Measurements from ENCODE around the gene ACACA.
A peak's percentile ranks its signal among the peaks of the same experiment; 100 is the strongest.
"Not testable (repeated sequence)": the region's sequence is repeated elsewhere in the genome, so short reads cannot be mapped to it uniquely, and the experiment has no call there.

The ACACA gene

DNA sequence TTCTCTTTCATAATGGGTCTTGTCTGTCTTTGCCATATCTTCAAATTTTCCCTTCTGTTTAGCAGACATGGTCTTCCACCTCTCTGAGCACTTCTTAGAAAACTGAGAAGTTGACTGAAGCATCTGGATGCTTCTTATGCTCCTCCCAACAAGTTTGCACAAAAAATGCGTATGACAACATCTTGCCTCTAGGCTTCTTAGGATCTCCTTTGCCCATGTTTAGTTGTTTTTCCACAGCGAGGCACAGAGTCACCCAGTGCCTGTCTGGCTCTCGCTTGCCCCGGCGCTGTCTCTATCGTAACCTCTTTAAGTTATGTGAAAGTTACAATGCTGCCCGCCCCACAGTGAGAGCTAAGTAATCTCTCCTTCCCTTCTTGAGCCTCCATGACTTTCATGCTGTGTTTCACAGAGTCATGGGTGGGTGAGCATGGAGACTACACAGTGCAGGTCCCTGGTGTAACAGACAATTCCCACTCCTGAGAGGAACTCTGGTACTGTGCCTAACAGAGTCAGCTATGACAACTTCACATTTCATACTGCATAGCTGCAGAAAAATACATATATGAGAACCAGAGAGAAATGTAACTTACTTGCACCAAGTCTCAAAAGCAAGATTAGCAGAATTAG, 262.4 kb downstream of the ACACA start:
- no peak for TF ChIP-seq KLF16 (tag by site-specific recombination; IDR thresholded peaks at IDR 0.05)
- TF ChIP-seq ZNF157 (tag by site-specific recombination; IDR thresholded peaks at IDR 0.05) = no peak
- TF ChIP-seq GLI4 (tag by site-specific recombination; IDR thresholded peaks at IDR 0.05) = no peak
- TF ChIP-seq ZNF654 (tag by site-specific recombination; IDR thresholded peaks at IDR 0.05; ENCODE audit: low read depth) = no peak
- TF ChIP-seq ZNF558 (tag by site-specific recombination; IDR thresholded peaks at IDR 0.05) = no peak
- no peak for TF ChIP-seq ZNF837 (tag by site-specific recombination; IDR thresholded peaks at IDR 0.05)
- POLR2A ChIA-PET = no interaction called here
- CTCF ChIA-PET = interaction anchor here (1.0 to 1.5 kb wide), 2 partner anchors 10 to 516 kb away, joined by 4 read pairs; no protein-coding TSS in a partner anchor
- H3K36me3 ChIP-seq (ENCODE audit: control insufficient read depth in 2 of 2, insufficient read depth in 1 of 2, low read length in 2 of 2) = peaks cover 0 to 15% of the 10 kb centered on the region in 2 experiments; a peak in 2 of 3 replicates
- H3K4me3 ChIP-seq (ENCODE audit: low read depth, low read length) = no peak overlapping the region
- peaks cover 7% of the 10 kb centered on the region for H3K4me1 ChIP-seq (ENCODE audit: control insufficient read depth, insufficient read depth, low read length)
- H3K27ac ChIP-seq (ENCODE audit: extremely low read depth, low read depth, low read length) = no peak overlapping the region
- no peaks in the 10 kb centered on the region for H3K9me3 ChIP-seq (ENCODE audit: control insufficient read depth, insufficient read depth, low read depth, low read length)

DNA sequence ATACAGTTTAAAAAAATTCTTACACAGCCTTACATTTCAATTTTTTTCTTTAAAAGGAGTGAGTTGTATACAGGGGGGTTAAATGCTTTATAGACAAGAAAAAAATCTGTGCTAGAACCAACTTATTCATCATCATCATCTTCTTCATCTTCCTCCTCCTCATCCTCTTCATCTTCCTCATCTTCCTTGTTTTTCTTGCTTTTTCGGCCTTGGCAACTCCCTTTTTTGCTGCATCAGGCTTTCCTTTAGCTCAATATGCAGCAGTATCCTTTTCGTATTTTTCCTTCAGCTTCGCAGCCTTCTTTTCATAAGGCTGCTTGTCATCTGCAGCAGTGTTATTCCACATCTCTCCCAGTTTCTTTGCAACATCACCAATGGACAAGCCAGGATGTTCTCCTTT, 263.1 kb downstream of the ACACA start:
- H3K4me3 ChIP-seq (ENCODE audit: low read depth, low read length); H3K9me3 ChIP-seq (ENCODE audit: control insufficient read depth, insufficient read depth, low read depth, low read length); CTCF ChIA-PET; H3K4me1 ChIP-seq (ENCODE audit: control insufficient read depth, insufficient read depth, low read length); H3K27ac ChIP-seq (ENCODE audit: extremely low read depth, low read depth, low read length): not testable (repeated sequence)
- peaks cover 0 to 14% of the 10 kb centered on the region in 2 experiments; a peak in 2 of 3 replicates for H3K36me3 ChIP-seq (ENCODE audit: control insufficient read depth in 2 of 2, insufficient read depth in 1 of 2, low read length in 2 of 2)
- TF ChIP-seq, protein P1, sequence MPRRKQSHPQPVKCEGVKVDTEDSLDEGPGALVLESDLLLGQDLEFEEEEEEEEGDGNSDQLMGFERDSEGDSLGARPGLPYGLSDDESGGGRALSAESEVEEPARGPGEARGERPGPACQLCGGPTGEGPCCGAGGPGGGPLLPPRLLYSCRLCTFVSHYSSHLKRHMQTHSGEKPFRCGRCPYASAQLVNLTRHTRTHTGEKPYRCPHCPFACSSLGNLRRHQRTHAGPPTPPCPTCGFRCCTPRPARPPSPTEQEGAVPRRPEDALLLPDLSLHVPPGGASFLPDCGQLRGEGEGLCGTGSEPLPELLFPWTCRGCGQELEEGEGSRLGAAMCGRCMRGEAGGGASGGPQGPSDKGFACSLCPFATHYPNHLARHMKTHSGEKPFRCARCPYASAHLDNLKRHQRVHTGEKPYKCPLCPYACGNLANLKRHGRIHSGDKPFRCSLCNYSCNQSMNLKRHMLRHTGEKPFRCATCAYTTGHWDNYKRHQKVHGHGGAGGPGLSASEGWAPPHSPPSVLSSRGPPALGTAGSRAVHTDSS (tag by site-specific recombination; IDR thresholded peaks at IDR 0.05) = peak; percentile 99
- POLR2A ChIA-PET = interaction anchor here (0.7 kb wide), 1 partner anchor 9 kb away, joined by 3 read pairs; no protein-coding TSS in a partner anchor

DNA sequence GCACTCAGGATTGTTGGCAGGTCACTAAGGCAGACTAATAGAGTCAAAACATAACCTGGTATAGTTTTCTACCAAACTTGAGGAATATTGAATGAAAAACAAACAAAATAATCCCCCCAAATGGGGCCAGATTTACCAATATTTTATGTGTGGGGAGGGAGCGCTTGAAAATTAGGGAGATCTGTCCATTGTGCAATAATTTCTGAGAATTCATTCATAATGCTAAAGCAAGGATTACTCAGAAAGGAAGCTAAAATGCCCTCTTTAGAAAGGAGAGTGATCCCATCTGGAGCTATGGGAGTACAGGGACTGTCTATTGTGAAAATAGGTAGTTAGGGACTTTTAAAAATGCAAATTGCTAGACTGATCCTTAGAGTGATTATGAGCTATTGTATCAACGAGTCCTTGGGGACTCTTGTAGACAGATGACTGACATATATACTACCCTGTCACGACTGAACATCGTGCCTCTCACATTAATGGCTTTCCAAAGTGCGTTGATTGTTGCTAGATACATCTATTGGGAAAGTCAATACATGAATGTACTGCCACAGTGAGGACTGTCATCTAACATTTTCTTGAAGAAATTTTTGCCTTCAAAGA, 264.2 kb downstream of the ACACA start:
- H3K36me3 ChIP-seq (ENCODE audit: control insufficient read depth in 2 of 2, insufficient read depth in 1 of 2, low read length in 2 of 2) = peaks cover 0 to 14% of the 10 kb centered on the region in 2 experiments; a peak in 2 of 3 replicates
- no peak overlapping the region for H3K4me3 ChIP-seq (ENCODE audit: low read depth, low read length)
- H3K27ac ChIP-seq (ENCODE audit: extremely low read depth, low read depth, low read length) = no peak overlapping the region
- CTCF ChIA-PET = interaction anchor here (0.5 to 0.8 kb wide), 4 partner anchors 83 to 539 kb away, joined by 3 to 6 read pairs (median 5); no protein-coding TSS in a partner anchor
- no peaks in the 10 kb centered on the region for H3K9me3 ChIP-seq (ENCODE audit: control insufficient read depth, insufficient read depth, low read depth, low read length)
- POLR2A ChIA-PET = no interaction called here
- peaks cover 3% of the 10 kb centered on the region for H3K4me1 ChIP-seq (ENCODE audit: control insufficient read depth, insufficient read depth, low read length)
- TF ChIP-seq ZIC2 (tag by site-specific recombination; IDR thresholded peaks at IDR 0.05) (no peak), EGR2 (tag by site-specific recombination; IDR thresholded peaks at IDR 0.05; ENCODE audit: low read depth) (no peak), ZNF138 (tag by site-specific recombination; IDR thresholded peaks at IDR 0.05; ENCODE audit: borderline replicate concordance) (no peak), ZNF169 (tag by site-specific recombination; IDR thresholded peaks at IDR 0.05) (no peak), ZNF416 (tag by site-specific recombination; IDR thresholded peaks at IDR 0.05) (no peak), ZNF37A (tag by site-specific recombination; IDR thresholded peaks at IDR 0.05) (no peak)

DNA sequence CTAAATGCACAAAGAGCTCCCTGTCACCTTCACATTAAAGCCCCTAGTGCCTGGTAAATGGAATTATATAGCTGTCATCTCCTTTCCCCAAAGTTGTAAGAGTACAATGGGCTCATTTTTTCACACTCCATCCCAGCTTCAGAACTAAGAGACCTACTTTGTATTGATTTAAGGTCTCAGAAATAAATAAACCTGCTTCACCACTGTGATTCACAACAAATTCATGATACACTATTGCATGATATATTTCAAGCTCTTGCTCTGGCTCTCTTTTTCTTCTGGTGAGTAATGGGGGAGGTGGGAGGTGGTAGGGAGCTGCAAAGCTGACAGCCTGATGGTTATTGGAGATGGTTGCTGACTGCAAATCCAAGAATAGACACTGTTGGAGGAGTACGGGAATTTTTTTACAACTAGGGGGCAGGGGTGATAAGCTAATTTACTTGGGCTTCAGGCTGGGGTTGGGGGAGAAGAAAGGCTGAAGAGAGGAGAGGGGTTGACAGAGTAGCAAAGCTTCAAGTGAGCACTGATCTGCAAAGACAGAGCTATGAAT, 268.0 kb downstream of the ACACA start:
- H3K9me3 ChIP-seq (ENCODE audit: control insufficient read depth, insufficient read depth, low read depth, low read length) = no peaks in the 10 kb centered on the region
- H3K4me3 ChIP-seq (ENCODE audit: low read depth, low read length) = no peak overlapping the region
- ChIA-PET POLR2A (interaction anchor here (0.7 kb wide), 1 partner anchor 10 kb away, joined by 3 read pairs; no protein-coding TSS in a partner anchor), CTCF (interaction anchor here (1.6 kb wide), 1 partner anchor 14 kb away, joined by 3 read pairs; no protein-coding TSS in a partner anchor)
- no peak for TF ChIP-seq ZNF776 (tag by site-specific recombination; IDR thresholded peaks at IDR 0.05; ENCODE audit: borderline replicate concordance)
- TF ChIP-seq ZNF521 (tag by site-specific recombination; IDR thresholded peaks at IDR 0.05) = no peak
- TF ChIP-seq, protein P2, sequence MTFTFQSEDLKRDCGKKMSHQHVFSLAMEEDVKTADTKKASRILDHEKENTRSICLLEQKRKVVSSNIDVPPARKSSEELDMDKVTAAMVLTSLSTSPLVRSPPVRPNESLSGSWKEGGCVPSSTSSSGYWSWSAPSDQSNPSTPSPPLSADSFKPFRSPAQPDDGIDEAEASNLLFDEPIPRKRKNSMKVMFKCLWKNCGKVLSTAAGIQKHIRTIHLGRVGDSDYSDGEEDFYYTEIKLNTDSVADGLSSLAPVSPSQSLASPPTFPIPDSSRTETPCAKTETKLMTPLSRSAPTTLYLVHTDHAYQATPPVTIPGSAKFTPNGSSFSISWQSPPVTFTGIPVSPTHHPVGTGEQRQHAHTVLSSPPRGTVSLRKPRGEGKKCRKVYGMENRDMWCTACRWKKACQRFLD (tag by site-specific recombination; IDR thresholded peaks at IDR 0.05) = no peak
- peaks cover 0 to 7% of the 10 kb centered on the region in 2 experiments for H3K36me3 ChIP-seq (ENCODE audit: control insufficient read depth in 2 of 2, insufficient read depth in 1 of 2, low read length in 2 of 2)
- H3K4me1 ChIP-seq (ENCODE audit: control insufficient read depth, insufficient read depth, low read length) = peaks cover 14% of the 10 kb centered on the region
- H3K27ac ChIP-seq (ENCODE audit: extremely low read depth, low read depth, low read length) = no peak overlapping the region

All from HEK293 (cell line).